Right lobe of liver (tissue), 4 donors: Measurements from ENCODE around the gene NSRP1.

Source experiments
- CTCF ChIP-seq, 4 donors: fragments of 200-600 bp in 3 of 4; fragments of 450-650 bp in 1 of 4; IDR thresholded peaks; one replicate each; pipeline versions ENCODE4 v1.5.1 to v1.8.0; 2016 to 2022; ENCODE audit warnings: antibody characterized with exemption in 4 of 4, mild to moderate bottlenecking in 2 of 4
- POLR2A ChIP-seq: fragments of 450-650 bp; IDR thresholded peaks from one replicate; pipeline ENCODE4 v1.6.1; 2017; ENCODE audit warnings: antibody characterized with exemption, mild to moderate bottlenecking
- donor health status: DM: no; HTN: no; CAD: no.
- donor health status: DM: no; HTN: no; CAD: no.
- donor health status: DM: no; HTN: yes; CAD: no.

GRCh38 chr17:30153463-30153862, 36.8 kb downstream of the NSRP1 start:
- no peak for TF ChIP-seq POLR2A
- no peak for TF ChIP-seq CTCF (IDR thresholded peaks at IDR 0.05)
